Measurements from ENCODE around the gene UBE2J1.
A peak's percentile ranks its signal among the peaks of the same experiment; 100 is the strongest.
"Not testable (repeated sequence)": the region's sequence is repeated elsewhere in the genome, so short reads cannot be mapped to it uniquely, and the experiment has no call there.

Gene UBE2J1

GRCh38 chr6:89320012-89320559, 32.4 kb downstream of the UBE2J1 start:
- no peak for DNase-seq

GRCh38 chr6:89317067-89317466, 35.5 kb downstream of the UBE2J1 start:
- DNase-seq: no peak

GRCh38 chr6:89315249-89315885, 37.2 kb downstream of the UBE2J1 start, which contains the start of gene GABRR2:
Gene GABRR2 (minus strand): TSS chr6:89315299. CDS start chr6:89315165, 134 bp downstream.
- DNase-seq: no peak

- no peak for DNase-seq
These were observed 37.8 kb downstream of the UBE2J1 start for GRCh38 chr6:89314692-89315091.

- peak; percentile 8 for DNase-seq
These were observed 39.5 kb downstream of the UBE2J1 start for GRCh38 chr6:89313006-89313405.

- DNase-seq: peak; percentile 19 to 45
These were observed 40.5 kb downstream of the UBE2J1 start for GRCh38 chr6:89311853-89312531.

GRCh38 chr6:89311530-89311852, 41.0 kb downstream of the UBE2J1 start:
- no peak for DNase-seq

GRCh38 chr6:89310929-89311328, 41.6 kb downstream of the UBE2J1 start:
- DNase-seq: no peak

- DNase-seq: no peak
These were observed 43.8 kb downstream of the UBE2J1 start for GRCh38 chr6:89308525-89309395.

- not testable (repeated sequence) for DNase-seq
These were observed 48.0 kb downstream of the UBE2J1 start for GRCh38 chr6:89304517-89304916.

- no peak for DNase-seq
These were observed 49.6 kb downstream of the UBE2J1 start for GRCh38 chr6:89302936-89303335.

- no peak for DNase-seq
These were observed 50.2 kb downstream of the UBE2J1 start for GRCh38 chr6:89302195-89302770.

- no peak for DNase-seq
These were observed 50.8 kb downstream of the UBE2J1 start for GRCh38 chr6:89301586-89302194.

GRCh38 chr6:89299466-89299850, 53.1 kb downstream of the UBE2J1 start:
- DNase-seq: no peak

GRCh38 chr6:89298680-89299465, 53.6 kb downstream of the UBE2J1 start:
- no peak for DNase-seq

- no peak for DNase-seq
These were observed 54.7 kb downstream of the UBE2J1 start for GRCh38 chr6:89297695-89298351.

- no peak for DNase-seq
These were observed 56.5 kb downstream of the UBE2J1 start for GRCh38 chr6:89295981-89296380.

GRCh38 chr6:89295116-89295515, 57.4 kb downstream of the UBE2J1 start:
- DNase-seq: not testable (repeated sequence)

- DNase-seq: no peak
These were observed 61.2 kb downstream of the UBE2J1 start for GRCh38 chr6:89291256-89291819.

GRCh38 chr6:89290401-89291155, 61.9 kb downstream of the UBE2J1 start:
- DNase-seq: no peak

All from NCI-H2081 (cell line).